Colon (tissue), 2 donors: ENCODE results near the gene LRMDA.
"Not testable (repeated sequence)": the region's sequence is repeated elsewhere in the genome, so short reads cannot be mapped to it uniquely, and the experiment has no call there.

Experiments used
- FAIRE-seq: peaks from 2 replicates; lab custom pipeline; 2012; peaks lifted over from hg19 to GRCh38; lab: Jason Lieb, UNC
- donor health status: control.
- donor health status: control.

Gene LRMDA

GRCh38 chr10:75746356-75746755 lies 314.9 kb downstream of the LRMDA start:
- FAIRE-seq, result no peak

GRCh38 chr10:75750093-75750875 lies 318.9 kb downstream of the LRMDA start:
- FAIRE-seq, result not testable (repeated sequence)

- no peak for FAIRE-seq
Observed at GRCh38 chr10:75751232-75751631, 319.8 kb downstream of the LRMDA start.

GRCh38 chr10:75753621-75754020 lies 322.2 kb downstream of the LRMDA start:
- no peak for FAIRE-seq

GRCh38 chr10:75754096-75754831 lies 322.8 kb downstream of the LRMDA start:
- FAIRE-seq, result no peak

- FAIRE-seq, result no peak
Observed at GRCh38 chr10:75755528-75755927, 324.1 kb downstream of the LRMDA start.

- FAIRE-seq, result no peak
Observed at GRCh38 chr10:75761289-75761688, 329.9 kb downstream of the LRMDA start.

GRCh38 chr10:75762431-75762802 lies 331.0 kb downstream of the LRMDA start:
- no peak for FAIRE-seq

DNA sequence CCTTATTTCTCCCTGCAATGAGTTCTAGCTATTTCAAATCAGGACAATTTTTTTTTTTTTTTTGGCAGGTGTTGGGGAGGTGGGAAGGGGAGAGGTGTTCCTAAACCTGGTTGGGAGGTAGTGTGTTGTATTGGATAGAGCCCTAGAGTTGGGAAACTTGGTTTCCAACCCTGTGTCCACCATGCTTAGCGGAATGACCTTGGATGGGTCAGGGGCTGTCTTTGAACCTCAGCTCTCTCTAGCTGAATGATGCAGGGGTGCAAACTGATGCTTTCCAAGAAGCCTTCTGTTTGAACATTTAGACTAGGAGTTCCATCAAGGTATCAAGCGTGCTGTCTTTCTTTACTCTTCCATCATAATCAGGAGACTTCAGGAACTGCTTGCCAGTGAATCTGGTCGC lies 332.2 kb downstream of the LRMDA start:
- FAIRE-seq, result no peak

GRCh38 chr10:75764974-75765788 lies 333.8 kb downstream of the LRMDA start:
- no peak for FAIRE-seq

GRCh38 chr10:75765789-75766096 lies 334.3 kb downstream of the LRMDA start:
- FAIRE-seq, result no peak

GRCh38 chr10:75766106-75766505 lies 334.7 kb downstream of the LRMDA start:
- no peak for FAIRE-seq

GRCh38 chr10:75766752-75767151 lies 335.3 kb downstream of the LRMDA start:
- not testable (repeated sequence) for FAIRE-seq

- FAIRE-seq, result no peak
Observed at GRCh38 chr10:75770626-75771081, 339.2 kb downstream of the LRMDA start.

- no peak for FAIRE-seq
Observed at GRCh38 chr10:75771606-75772005, 340.2 kb downstream of the LRMDA start.

- no peak for FAIRE-seq
Observed at GRCh38 chr10:75772153-75772887, 340.9 kb downstream of the LRMDA start.

- no peak for FAIRE-seq
Observed at GRCh38 chr10:75773231-75773780, 341.9 kb downstream of the LRMDA start.

DNA sequence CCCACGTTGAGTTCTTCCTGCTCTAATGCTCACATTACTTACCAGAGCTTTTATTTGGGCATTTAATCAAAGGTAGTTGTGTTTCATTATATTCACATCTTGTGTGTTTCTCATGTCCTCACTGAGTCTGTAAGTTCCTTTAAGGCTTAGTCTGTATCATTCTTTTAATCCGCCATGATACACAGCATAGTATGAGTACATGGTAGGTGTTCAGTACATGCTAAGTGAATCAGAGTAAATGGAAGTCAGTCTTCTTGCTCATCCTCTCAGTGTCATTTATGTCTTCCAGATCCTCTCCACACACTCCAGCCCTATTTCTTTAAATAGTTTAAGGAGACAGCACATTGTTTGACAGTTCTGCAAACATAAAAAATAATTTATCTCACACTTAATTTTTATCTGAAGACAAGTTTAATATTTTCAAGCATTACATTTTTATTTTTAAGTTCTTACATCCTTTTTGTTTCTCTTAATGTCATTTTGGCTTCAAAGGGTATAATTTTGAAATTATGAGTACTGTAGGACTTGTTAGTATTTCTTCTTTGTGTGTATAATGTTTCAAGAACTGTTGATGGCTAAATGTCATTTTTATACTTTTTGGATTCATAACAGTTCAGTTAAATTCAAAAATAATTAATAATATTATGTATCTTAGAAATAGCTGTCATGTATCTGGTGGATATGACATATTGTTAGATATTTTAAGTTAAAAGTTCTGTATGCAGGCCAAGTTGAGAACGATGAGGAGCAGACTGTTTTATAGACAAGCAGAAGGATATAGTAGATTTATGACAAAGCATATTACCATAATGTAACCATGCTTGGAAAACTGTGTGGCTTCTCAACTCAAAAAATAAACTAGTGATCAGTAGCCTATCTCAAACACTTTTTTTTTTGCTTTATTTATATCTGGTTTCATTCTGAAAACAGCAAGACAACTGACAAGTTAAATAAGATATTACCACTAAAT lies 342.7 kb downstream of the LRMDA start:
- FAIRE-seq, result no peak

- FAIRE-seq, result no peak
Observed at GRCh38 chr10:75774783-75775490, 343.5 kb downstream of the LRMDA start.
